ENCODE results near the gene RTF1. TPM values are rescaled to one million over a fixed set of nuclear protein-coding genes. Genes with fewer than 3 reads are reported as not detected.

Gene RTF1
- total and polyA plus RNA-seq, 2 donors (not counting 3 experiments of a cell fraction or from before 2014, with no cell fraction given) = 19.2 to 40.6 TPM

GRCh38 chr15:41429003-41429890 is 12.4 kb downstream of the RTF1 start:
- DNase-seq (ENCODE audit: low read depth, low spot score) = no peak

More at GRCh38 chr15:41429003-41429890, 12.4 kb downstream of the RTF1 start:
- Histone ChIP-seq H3K4me1 (ENCODE audit: control insufficient read depth, extremely low read depth, insufficient read depth, low read length) (no peaks in the 10 kb centered on the region), H3K27ac (ENCODE audit: insufficient read depth, low read depth, low read length) (no peak overlapping the region), H3K9me3 (replicated peaks; ENCODE audit: control insufficient read depth, insufficient read depth, low read length) (no peaks in the 10 kb centered on the region), H3K27me3 (ENCODE audit: control insufficient read depth in 2 of 2, insufficient read depth in 2 of 2, low read length in 2 of 2) (no peaks in the 10 kb centered on the region), H3K9me1 (replicated peaks; ENCODE audit: control insufficient read depth, extremely low read depth, insufficient read depth, low read length) (no peaks in the 10 kb centered on the region), H4K20me1 (replicated peaks; ENCODE audit: control insufficient read depth, extremely low read depth, insufficient read depth, low read length) (peaks cover 3% of the 10 kb centered on the region), H3K4me3 (replicated peaks in 1 of 3; ENCODE audit: insufficient read depth in 1 of 3, low read depth in 1 of 3, low read length in 3 of 3) (no peak overlapping the region), H3K4me2 (ENCODE audit: insufficient read depth, low read length) (no peak overlapping the region), H3K9ac (replicated peaks; ENCODE audit: extremely low read depth, insufficient read depth, low read length) (no peak overlapping the region), H3K36me3 (ENCODE audit: control insufficient read depth in 2 of 2, extremely low read depth in 1 of 2, insufficient read depth in 2 of 2, low read length in 2 of 2) (no peaks in the 10 kb centered on the region), H3K79me2 (ENCODE audit: control insufficient read depth, insufficient read depth, low read length) (peaks cover 26% of the 10 kb centered on the region), H2AFZ (ENCODE audit: low read depth, low read length) (no peak overlapping the region)
- no peak for FAIRE-seq
- ChIA-PET POLR2A (no interaction called here), CTCF (interaction anchor here (0.5 to 1.0 kb wide), 2 partner anchors 55 to 1366 kb away, joined by 4 to 5 read pairs; no protein-coding TSS in a partner anchor)
- dilution Hi-C loops (cut with MboI; ENCODE audit: extremely low pct_ligation_motif_present, low sequenced_read_pairs) (no loop called here), intact Hi-C loops (cut with micrococcal nuclease) (no loop called here)
- no TSS peak for BruUV-seq (replicated peaks)
- TF ChIP-seq JUN (IDR thresholded peaks at IDR 0.05; ENCODE audit: borderline replicate concordance, insufficient read depth, insufficient read length, low read depth) = no peak
- TF ChIP-seq POLR2A (IDR thresholded peaks at IDR 0.05; ENCODE audit: low read depth, low read length) = no peak
- TF ChIP-seq POLR2AphosphoS5 (IDR thresholded peaks at IDR 0.05; ENCODE audit: insufficient read depth, low read depth, low read length) = no peak
- no peak for TF ChIP-seq EZH2 (IDR thresholded peaks at IDR 0.05; ENCODE audit: borderline replicate concordance, low read depth, low read length, severe bottlenecking)
- no peak for TF ChIP-seq GATA2 (IDR thresholded peaks at IDR 0.05; ENCODE audit: insufficient read depth, insufficient read length, low read depth, low read length)
- TF ChIP-seq FOS (IDR thresholded peaks at IDR 0.05; ENCODE audit: borderline replicate concordance, insufficient read depth, low read length) = no peak
- no peak for TF ChIP-seq CTCF (IDR thresholded peaks at IDR 0.05; ENCODE audit: extremely low read depth in 1 of 2, insufficient read depth in 1 of 2, low read depth in 1 of 2, low read length in 2 of 2)
- no peak for TF ChIP-seq MAX (IDR thresholded peaks at IDR 0.05; ENCODE audit: insufficient read depth, insufficient read length)
- no peak for TF ChIP-seq MYC (IDR thresholded peaks at IDR 0.05; ENCODE audit: low read depth, low read length)

Data from endothelial cell of umbilical vein (primary cell).